Activated effector memory CD4-positive, alpha-beta T cell treated with Interleukin-2 at 50 U/mL for 16 hours (primary cell): Measurements from ENCODE around the gene HCFC1.

ENCODE experiments used
- DNase-seq: peaks from one replicate; pipeline ENCODE4 v3.0.0-alpha.2; 2020

The HCFC1 gene

GRCh38 chrX:153937056-153937455, 34.6 kb downstream of the HCFC1 start:
- no peak for DNase-seq

GRCh38 chrX:153935326-153935851, 36.2 kb downstream of the HCFC1 start:
- DNase-seq, result no peak

GRCh38 chrX:153934762-153935325, 36.8 kb downstream of the HCFC1 start, which contains the start of gene NAA10:
TSS of gene NAA10 (minus strand) at chrX:153935037. CDS start at chrX:153934904, 133 bp downstream.
- peak; percentile 37 for DNase-seq

- DNase-seq, result no peak
Measured at GRCh38 chrX:153934148-153934761, 37.4 kb downstream of the HCFC1 start.

GRCh38 chrX:153933748-153934147, 37.9 kb downstream of the HCFC1 start:
- DNase-seq, result no peak

GRCh38 chrX:153932220-153932915, 39.2 kb downstream of the HCFC1 start:
- DNase-seq, result no peak

- DNase-seq, result no peak
Measured at GRCh38 chrX:153931748-153932147, 39.9 kb downstream of the HCFC1 start.

- DNase-seq, result no peak
Measured at GRCh38 chrX:153931151-153931550, 40.5 kb downstream of the HCFC1 start.

- DNase-seq, result no peak
Measured at GRCh38 chrX:153930011-153930910, 41.4 kb downstream of the HCFC1 start.

- DNase-seq, result no peak
Measured at GRCh38 chrX:153929576-153929975, 42.0 kb downstream of the HCFC1 start.

GRCh38 chrX:153928846-153929245, 42.8 kb downstream of the HCFC1 start:
- no peak for DNase-seq

GRCh38 chrX:153927922-153928760, 43.5 kb downstream of the HCFC1 start:
- peak; percentile 91 for DNase-seq

- no peak for DNase-seq
Measured at GRCh38 chrX:153927672-153927921, 44.0 kb downstream of the HCFC1 start.

GRCh38 chrX:153926858-153927671, 44.6 kb downstream of the HCFC1 start:
- DNase-seq, result peak; percentile 71

GRCh38 chrX:153926552-153926857, 45.1 kb downstream of the HCFC1 start:
- DNase-seq, result no peak

- DNase-seq, result no peak
Measured at GRCh38 chrX:153925739-153926551, 45.7 kb downstream of the HCFC1 start, which contains the start of gene ARHGAP4. TSS of gene ARHGAP4 (minus strand) at chrX:153926264. CDS start at chrX:153926202, 62 bp downstream.

GRCh38 chrX:153925387-153925738, 46.3 kb downstream of the HCFC1 start:
- DNase-seq, result no peak

GRCh38 chrX:153924149-153924861, 47.3 kb downstream of the HCFC1 start:
- no peak for DNase-seq

GRCh38 chrX:153922932-153923857, 48.4 kb downstream of the HCFC1 start:
- no peak for DNase-seq
